Activated CD8-positive, alpha-beta memory T cell treated with anti-CD3 and anti-CD28 coated beads for 24 hours (primary cell): Measurements from ENCODE around the gene WNT3A.

ENCODE experiments used
- DNase-seq: peaks from one replicate; pipeline ENCODE4 v3.0.0-alpha.2; 2020

Gene WNT3A

DNA sequence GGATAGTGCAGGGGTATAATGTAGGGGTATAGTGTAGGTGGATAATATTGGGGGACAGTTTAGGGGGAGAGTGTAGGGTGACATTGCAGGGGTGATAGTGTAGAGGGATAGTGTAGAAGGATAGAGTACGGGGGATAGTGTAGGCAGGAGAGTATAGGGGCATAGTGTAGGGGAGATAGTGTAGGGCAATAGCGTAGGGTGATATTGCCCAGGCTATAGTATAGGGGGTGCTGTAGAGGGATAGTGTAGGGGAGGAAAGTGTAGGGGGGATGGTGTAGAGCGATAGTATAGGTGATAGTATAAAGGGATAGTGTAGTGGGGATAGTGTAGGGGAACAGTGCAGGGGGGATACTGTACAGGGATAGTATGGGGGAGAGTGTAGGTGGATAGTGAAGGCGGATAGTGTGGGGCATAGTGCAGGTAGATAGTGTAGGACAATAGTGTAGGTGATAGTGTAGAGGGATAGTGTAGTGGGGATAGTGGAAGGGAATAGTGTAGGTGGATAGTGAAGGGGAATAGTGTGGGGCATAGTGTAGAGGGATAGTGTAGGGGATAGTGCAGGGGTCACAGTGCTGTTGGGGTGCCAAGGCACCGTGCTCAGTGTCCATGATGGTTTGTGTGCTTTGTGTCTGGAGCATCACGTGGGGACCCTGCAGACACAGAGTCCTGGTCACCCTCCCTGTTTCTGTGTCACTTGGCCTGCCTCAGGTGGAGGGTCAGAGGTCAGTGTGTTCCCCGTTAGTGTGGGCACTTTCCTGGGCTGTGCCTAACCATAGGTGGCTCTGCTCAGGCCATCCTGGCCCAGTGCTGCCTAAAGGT lies 65.2 kb downstream of the WNT3A start:
- no peak for DNase-seq

DNA sequence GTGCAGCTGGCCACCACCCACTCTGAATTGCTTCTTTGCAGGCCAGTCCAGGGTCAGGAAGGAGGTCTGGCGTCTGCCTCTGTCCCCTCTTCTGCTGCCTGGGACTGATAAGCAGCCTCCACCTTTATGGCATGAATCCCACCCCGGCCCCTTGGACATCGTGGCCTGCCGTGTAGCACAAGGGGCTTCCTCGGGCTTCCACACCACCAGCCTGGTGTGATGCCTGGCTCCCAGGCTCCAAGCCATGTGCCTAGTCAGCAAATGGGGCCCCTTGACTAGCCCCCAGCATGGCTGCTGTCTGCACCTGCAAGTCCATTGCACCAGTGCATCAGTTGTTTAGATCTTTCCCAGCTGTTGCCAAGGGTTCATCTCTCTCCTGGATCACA lies 65.9 kb downstream of the WNT3A start:
- DNase-seq: no peak

DNA sequence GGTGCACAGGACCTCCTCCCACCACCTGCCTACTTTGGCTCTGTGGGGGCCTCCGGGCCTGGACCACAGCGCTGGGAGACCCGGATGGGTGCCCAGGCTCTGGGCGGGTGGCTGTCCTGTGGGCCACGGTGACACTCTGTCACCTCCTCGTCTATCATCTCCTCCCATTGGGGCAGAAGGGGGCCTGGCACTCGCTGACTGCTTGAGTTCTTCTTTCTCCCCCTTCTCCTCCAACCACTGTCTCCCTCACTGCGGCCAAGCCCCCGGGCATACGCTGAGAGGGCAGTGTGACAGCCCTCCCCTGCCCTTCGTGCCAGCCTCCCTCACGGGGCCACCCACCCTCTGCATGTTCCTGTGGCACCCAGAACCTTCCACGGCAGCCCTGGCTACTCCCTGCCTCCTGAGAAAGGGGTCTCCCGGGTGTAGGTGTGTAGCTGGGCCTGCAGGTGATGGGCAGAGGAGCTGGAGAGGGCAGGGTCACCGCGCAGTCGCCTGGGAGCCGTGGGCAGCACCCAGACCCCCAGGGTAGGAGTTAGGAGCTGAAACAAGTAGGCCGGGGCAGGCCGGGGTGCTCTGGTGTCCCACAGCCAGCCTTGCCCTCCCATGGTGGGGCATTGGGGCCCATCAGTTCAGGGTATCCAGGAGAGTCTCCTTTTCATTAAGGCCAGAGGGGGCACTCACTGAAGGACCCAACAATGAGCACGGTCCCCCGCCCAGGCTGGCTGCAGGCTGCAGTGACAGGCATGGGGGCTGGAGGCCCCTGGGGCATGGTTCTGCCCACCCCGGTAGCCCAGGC lies 66.5 kb downstream of the WNT3A start:
- no peak for DNase-seq

DNA sequence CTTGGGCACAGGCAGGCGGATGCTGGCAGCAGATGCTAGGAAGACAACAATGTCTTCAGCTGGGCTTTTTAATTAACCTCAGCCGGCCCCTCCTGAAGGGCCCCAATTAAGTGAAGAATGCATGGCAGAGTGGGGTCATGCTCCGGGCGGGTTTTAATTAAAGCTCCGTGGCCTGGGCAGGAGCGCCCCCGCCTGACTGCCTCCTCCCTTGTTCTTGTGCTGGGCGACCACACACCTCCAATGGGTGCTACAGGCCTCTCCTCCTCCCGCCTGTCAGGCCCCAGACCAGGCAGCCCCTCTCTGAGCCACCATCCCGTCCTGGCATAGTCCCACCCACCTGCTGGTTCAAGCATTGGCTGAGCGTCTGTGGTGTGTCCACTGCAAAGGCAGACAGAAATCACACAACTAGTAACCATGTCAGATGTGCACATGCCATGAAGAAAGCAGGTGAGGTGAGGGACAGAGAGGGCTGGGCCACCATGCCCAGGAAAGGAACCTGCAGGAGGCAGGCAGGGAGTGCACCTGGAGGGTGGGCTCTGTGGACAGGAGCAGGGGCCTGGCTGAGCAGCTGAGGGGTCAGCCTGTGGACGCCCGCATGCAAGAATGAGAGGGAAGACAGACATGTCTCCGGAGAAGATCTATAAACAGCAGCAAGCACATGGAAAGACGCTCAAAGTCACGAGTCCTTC lies 67.2 kb downstream of the WNT3A start:
- no peak for DNase-seq

DNA sequence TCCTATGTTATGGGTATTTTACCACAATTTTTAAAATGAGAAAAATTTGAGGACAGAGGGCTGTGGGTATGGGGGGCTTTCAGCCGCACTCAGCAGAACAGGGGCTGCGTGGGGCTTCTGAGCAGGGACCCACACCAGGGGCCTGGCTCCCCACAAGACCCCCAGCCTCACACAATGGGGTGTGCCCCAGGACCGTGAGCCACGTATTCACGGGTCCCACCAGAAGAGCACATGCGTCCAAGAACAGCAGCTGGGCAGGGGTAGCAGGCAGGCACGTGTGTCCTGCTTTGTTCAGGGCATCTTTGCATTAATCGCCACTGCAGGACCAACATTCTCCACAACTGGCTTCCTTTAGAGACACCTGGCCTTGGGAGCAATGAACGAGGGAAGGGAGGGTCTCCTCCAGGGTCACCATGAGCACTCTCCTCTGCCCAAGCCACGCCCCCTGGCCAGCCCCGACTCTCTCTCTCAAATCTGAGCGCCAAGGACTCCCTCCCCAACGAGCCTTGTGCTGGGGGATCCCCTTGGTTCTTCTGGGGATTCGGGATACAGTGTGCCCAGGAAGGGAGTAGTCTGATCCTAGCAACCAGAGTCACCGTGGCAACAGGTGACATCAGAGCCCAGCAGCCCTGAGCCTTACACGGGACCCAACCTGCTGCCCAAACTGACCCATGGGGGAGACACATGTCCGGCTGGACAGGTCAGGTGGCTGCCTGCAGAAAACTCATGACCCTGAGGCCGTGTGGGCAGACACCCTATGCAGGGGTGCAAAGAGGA lies 68.3 kb downstream of the WNT3A start:
- DNase-seq: no peak

DNA sequence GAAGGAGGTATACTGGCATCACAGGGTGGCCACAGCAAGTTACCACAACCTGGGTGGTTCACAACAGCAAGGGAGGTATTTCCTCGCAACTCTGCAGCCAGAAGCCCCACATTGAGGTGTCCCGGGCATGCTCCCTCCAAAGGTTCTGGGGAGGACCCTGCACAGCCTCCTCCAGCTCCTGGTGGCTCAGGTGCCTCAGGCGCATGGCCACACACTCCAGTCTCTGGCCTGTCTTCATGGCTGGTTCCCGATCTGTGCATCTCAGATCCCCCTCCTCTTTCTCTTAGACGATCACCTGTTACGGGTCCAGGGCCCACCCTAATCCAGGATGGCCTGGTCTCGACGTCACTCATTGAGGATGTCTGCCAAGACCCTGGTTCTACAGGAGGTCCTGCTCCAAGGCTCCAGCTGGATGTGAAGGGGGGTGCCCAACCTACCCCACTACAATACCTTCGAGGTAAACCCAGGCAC lies 69.0 kb downstream of the WNT3A start:
- no peak for DNase-seq

DNA sequence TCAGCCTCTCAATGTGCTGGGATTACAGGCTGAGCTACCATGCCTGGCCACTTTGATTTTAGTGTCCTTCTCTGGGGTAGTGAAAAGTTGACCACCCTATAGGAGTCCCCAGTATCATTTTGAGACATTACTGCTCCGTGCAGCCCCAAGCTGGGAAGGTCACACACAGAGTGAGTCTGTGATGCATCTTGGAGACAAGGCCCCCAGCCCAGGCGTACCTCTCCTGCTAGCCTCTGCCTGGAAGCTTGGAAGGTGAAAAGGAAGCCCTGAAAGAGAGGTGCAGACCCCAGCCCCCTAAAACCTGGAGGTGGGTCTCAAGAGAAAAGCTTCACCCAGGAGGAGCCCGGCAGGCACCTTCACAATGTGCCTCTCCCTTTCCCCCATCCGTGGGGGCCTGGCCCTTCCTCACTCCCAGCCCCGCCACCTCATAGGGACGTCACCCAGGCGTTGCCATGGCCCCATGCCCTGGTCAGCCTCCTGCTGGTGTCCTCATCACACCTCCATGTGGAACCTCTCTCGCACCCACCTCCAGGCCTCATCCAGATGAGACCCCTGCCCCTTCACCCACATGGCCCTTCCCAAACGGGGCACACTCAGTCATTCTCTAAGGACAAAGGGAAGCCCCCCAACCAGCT lies 70.1 kb downstream of the WNT3A start:
- DNase-seq: no peak

DNA sequence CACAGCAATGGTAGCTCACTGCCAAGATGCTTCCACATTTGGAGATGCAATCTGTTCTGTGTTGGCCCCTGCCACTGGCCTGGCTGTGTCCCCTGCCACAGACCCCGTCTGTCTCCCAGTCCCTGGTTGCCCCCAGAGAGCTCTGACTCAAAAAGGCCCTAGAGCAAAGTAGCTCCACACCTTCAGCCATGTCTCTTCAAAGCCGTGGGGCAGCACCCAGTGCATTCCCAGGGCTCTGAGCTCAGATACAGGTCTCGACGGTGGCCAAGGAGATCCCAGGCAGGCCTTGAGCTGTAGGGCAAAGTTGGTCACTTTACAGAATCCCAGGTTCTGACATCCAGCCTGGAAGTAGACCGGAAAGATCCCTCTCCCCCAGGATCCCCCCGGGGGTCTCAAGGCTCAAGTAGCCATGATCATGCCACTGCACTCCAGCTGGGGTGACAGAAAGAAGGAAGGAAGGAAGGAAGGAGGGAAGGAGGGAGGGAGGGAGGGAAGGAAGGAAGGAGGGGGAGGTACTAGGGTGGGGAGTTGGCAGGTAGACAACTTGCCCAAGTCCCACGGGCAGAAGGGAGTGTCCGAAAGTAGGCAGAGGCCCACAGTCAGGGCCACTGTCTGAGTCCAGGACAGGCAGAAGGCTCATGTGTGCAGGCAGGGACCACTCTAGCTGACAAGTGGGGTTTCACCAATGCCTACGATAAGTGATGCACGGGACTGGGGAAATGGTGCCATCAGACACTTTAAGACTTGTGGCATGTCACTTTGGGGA lies 71.0 kb downstream of the WNT3A start:
- DNase-seq: no peak

DNA sequence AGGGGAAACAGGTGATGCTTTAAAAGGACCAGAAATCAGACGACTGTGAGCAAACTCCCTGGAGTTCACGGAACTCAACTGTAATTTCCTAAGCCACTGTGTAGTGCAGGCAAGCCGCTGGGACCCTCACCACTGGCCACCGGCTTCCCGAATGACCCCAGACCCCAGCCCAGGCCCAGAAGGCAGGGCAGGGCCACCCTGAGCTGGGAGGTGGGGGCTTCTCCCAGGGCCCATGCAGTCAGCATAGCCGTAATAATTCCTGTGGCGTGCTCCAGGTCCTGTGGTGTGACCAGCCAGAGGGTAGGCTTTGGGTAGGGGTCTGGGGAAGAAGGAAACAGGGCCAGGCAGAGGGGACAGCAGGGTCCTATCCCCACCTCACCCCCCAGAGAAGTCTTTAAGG lies 72.2 kb downstream of the WNT3A start:
- no peak for DNase-seq

DNA sequence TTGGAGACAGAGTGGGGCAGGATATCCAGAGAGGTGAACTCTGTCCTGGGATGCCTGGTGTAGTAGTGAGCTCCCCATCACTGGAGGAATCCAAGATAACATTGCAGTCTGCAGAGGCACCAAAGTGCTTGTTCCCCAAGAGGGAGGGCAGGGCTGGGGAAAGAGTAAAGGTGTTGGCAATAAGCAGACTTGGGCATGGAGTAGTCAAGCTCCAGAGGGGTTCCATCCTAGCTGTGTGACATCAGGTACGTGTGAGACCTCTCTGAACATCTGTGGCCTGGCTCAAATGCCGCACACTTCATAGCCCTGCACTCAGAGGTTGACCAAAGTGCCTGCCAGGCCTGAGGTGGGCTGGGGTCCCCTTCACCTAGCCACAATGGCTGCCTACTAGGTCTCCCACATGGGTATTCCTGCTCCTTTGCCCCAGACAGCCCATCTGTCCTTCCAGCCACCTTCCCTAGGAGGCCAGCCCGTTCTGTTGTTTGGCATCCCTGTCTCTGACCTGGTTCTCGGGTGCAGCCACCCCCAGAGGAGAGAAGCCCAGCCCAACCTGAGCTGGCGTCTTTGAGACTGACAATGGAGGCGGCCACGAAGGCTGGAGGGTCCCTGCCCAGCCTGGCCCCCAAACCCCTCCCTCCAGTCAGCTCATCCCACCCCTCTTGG lies 72.9 kb downstream of the WNT3A start:
- no peak for DNase-seq

DNA sequence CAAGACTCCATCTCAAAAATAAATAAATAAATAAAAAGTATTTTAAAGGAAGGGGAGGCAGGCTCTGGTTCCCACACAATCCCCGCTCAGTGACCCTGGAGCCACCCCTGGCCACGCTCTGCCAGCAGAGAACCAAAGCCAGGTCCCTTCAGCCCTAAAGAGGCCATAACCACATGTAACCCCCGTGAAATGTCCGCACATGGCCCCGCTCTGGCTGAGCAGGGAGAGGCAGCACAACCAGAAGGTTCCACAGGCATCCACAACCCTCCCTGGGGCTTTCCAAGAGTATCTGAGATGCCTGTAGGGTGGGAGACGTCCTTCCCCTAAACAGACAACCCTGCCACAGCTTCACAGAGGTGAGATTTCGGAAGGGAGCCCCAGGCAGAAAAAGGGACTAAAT lies 74.3 kb downstream of the WNT3A start:
- no peak for DNase-seq

DNA sequence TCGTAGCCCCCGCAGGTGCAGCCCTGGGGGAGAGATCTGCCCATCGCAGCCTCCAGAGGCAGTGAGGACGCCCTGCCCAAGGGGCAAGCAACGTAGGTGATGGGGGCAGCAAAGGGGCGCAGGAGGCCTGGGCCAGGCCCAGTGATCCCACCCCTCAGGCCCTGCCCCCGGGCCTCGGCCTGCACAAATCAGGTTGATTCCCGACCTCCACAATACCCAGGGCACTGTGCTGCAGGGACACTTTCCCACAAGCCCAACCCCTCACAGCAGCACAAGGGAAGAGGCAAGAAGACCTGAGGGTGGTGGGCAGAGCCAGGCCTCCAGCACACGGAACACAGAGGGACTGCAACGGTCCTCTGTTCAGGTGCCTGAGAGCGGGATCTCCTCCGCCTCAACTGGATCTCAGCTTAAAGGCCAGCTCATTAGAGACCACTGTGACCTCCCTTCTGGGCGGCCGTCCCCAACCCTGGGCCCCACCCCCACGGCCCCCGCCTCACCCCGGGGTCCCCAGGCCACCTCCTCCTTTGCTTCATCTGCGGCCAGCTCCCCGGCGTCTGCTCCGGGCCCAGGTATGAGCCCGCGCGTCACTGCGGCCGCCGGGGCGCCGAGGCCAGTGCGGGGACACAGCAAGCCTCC lies 74.9 kb downstream of the WNT3A start:
- DNase-seq: peak; percentile 73

DNA sequence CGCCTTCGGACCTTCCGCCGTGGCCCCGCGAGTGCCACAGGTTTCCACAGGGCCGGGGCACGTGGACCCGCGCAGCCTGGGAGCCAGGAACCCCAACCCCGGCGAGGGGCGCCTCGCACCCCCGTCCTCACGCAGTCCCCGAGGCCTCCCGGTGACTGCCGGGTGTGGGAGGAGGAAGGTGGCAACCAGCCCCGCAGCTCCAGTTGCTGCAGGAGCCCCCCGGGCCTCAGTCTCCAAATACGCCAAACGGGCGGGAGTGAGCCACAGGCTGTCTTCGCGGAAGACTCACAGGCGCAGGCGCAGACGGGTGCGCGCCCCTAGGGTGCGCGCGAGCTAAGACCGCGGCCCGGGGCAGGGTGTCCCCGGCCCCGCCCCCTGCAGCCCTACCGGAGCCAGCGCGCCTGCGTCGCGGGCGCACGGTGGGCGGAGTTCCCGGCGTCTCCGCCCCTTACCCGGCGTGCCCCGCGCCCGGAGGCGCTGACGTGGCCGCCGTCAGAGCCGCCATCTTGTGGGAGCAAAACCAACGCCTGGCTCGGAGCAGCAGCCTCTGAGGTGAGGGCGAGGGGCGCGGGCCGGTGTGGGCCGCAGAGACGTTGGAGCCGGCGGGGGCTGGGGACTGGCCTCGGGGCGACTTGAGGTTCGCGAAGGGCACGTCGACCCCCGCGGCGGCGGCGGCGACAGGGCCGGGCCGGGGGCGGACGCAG lies 75.6 kb downstream of the WNT3A start, which contains the start of gene ARF1:
TSS of gene ARF1 (plus strand) at position 495 of the 704 bp plus-strand sequence. CDS start 14,407 bp downstream, outside the sequence.
- DNase-seq: peak; percentile 97

DNA sequence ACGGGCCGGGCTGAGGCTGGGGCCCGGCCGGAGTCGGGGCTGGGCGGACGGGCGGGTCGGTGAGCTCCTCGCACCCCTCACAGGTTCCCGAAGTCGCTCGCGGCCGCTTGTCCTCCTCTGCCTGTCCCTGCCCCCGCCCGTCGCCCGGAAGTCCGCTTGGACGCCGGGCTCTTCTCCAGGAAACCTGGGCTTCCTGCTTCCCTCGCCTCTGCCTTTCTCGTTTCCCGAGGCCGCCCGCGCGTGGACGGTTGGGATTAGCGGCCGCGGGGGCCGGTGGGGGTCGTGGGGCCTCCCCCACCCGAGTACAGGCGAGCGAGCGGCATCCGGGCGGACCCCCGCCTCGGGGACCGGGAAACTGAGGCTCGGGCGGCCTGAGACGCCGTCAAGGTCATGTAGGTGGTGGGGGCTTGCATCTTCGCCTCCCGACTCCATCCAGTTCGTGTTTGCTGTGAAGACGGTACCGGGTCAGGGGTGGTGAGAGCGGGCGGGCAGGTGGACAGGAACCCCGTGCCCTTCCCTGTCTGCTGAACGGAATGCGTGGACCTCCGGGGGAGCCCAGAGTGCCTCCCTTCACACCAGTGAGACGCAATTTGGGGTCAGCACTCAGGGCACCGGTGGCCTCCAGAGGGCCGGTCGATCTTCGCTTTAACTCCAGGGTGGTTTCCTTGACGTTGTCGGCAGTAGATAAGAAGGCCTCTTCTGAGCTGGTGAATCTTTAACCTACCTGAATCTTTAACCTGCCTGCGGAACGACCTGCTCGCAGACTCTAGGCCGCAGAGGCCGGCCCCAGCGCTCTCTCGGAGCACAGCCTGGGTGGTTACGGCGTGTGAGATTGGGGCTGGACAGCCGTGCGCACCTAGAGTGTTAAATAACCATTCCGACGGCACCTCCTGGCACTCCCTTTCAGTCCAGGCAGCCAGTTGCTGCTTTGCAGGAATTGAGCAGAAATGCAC lies 76.4 kb downstream of the WNT3A start:
- DNase-seq: no peak

DNA sequence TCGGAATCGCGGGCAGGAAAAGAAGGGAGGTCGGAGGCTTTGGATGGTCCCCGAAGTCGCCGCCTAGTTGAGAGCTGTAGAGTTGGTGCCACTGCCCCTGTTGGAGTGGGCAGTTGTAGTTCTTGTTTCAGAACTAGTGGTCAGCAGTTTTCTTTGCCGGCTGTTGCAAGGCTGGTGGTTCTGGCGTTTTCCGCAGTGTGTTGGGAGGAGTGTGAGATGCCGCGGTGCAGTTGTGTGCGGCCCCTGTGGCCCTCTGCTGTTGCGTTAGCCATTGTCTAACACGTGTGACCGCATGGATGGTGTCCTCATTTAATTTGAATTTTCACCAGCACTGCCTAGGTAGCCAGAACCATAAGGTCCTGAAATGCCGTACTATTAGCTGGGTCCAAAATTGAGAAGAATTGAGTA lies 77.1 kb downstream of the WNT3A start:
- no peak for DNase-seq

DNA sequence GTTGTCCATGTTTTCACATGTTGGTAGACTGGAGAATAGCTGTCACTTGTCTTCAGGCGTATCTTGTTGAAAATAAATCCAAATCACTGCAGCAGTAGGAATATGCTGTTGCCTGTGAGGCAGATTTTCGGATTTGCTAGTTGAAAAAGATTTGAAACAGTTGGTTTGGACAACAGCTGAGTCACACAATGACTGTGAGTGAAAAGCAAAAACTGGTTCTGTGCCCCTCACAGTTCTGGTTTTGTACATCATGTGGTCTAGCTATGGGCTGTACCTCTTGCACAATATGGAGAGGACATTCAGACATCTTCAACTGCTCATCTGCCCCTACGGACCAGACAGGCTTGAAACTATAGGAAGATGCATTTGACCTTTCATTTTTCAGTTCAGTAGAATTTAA lies 77.5 kb downstream of the WNT3A start:
- DNase-seq: no peak

DNA sequence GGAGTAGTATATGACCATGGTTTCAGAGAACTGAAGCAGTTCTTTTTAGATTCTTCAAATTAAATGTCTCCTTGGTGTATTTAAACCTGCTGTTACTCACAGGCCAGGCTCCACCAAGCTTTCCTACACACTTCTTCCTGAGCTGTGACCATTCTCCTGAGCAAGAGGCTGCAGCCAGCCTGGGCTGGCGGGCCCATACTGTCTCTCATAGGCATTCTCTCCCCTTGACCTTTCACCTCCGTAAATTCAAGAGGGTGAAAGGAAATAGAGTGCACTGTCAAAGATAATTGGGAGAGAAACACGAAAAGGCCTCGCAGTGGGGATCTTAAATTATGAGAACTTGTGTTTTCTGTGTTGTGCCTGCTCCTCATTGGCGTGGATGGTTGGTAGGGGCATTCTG lies 78.0 kb downstream of the WNT3A start:
- DNase-seq: no peak

DNA sequence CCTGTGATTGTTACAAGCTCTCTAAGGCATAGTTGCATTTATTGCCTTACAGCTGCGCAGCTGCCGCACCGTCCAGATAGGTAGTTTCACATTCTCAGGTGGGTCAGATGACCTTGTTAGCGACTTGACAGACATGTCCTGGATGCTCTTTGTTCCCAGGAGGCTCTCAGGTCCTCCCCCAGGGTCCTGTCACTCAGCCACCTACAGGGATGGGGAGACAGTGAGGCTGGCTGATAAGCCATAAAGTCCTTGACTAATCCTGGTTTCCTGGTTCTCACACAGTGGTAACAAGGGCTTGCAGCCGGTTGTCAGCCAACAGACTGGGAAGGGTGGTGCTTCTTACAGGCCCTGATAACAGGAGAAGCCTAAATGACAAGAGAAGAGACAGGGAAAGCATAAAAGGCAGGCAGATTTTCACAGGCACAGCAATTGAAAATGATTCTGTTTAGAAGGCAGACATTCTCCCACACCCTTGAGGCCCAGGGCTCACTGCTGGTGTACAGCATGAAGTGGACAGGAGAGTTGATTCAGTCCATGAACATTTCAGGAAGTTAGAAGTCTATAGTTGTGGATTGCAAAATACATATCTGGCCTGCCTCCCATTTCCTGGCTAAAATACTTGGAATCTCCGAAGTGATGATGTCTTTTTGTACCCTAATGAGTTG lies 78.6 kb downstream of the WNT3A start:
- DNase-seq: no peak
